Measurements from ENCODE around the gene AMBRA1. TPM values are rescaled to one million over a fixed set of nuclear protein-coding genes. Genes with fewer than 3 reads are reported as not detected.
"Not testable (repeated sequence)": the region's sequence is repeated elsewhere in the genome, so short reads cannot be mapped to it uniquely, and the experiment has no call there.

The AMBRA1 gene
- total RNA-seq, 1 experiment from 2014 or later, result 17.7 TPM

GRCh38 chr11:46383974-46384701, 209.7 kb downstream of the AMBRA1 start:
- no peaks in the 10 kb centered on the region for H3K9me3 ChIP-seq
- no peak for DNase-seq
- H3K27me3 ChIP-seq, result peaks cover 6% of the 10 kb centered on the region
- no peak overlapping the region for H3K4me3 ChIP-seq
- H3K36me3 ChIP-seq, result no peaks in the 10 kb centered on the region

GRCh38 chr11:46383404-46383758, 210.4 kb downstream of the AMBRA1 start:
- H3K4me3 ChIP-seq, result no peak overlapping the region
- no peaks in the 10 kb centered on the region for H3K9me3 ChIP-seq
- no peaks in the 10 kb centered on the region; the same call in 1 of the 2 replicates for H3K27me3 ChIP-seq
- H3K36me3 ChIP-seq, result no peaks in the 10 kb centered on the region
- DNase-seq, result no peak

GRCh38 chr11:46382646-46383403, 211.0 kb downstream of the AMBRA1 start:
- Histone ChIP-seq H3K27me3 (no peaks in the 10 kb centered on the region), H3K36me3 (no peaks in the 10 kb centered on the region), H3K9me3 (no peaks in the 10 kb centered on the region), H3K4me3 (no peak overlapping the region)
- DNase-seq, result peak; percentile 32

- no peak overlapping the region for H3K4me3 ChIP-seq
- H3K9me3 ChIP-seq, result no peaks in the 10 kb centered on the region
- no peaks in the 10 kb centered on the region for H3K36me3 ChIP-seq
- no peaks in the 10 kb centered on the region for H3K27me3 ChIP-seq
- no peak for DNase-seq
Measured at GRCh38 chr11:46381819-46382645, 211.8 kb downstream of the AMBRA1 start.

GRCh38 chr11:46381048-46381818, 212.6 kb downstream of the AMBRA1 start, which contains the start of gene MDK:
TSS of gene MDK (plus strand) at chr11:46381669. CDS start at chr11:46382058, 389 bp downstream.
- Histone ChIP-seq H3K9me3 (no peaks in the 10 kb centered on the region), H3K36me3 (no peaks in the 10 kb centered on the region; the same call in 1 of the 2 replicates), H3K4me3 (peak within 1 kb of the TSS; percentile 41), H3K27me3 (no peaks in the 10 kb centered on the region)
- DNase-seq, result no peak

GRCh38 chr11:46380340-46381047, 213.3 kb downstream of the AMBRA1 start:
- Histone ChIP-seq H3K27me3 (no peaks in the 10 kb centered on the region), H3K4me3 (peak overlapping the region; percentile 41), H3K9me3 (no peaks in the 10 kb centered on the region), H3K36me3 (no peaks in the 10 kb centered on the region; the same call in 1 of the 2 replicates)
- DNase-seq, result peak; percentile 65

- not testable (repeated sequence) for H3K9me3 ChIP-seq, H3K36me3 ChIP-seq, H3K4me3 ChIP-seq, H3K27me3 ChIP-seq, DNase-seq
Measured at GRCh38 chr11:46379482-46380293, 214.1 kb downstream of the AMBRA1 start.

GRCh38 chr11:46378811-46379481, 214.9 kb downstream of the AMBRA1 start:
- Histone ChIP-seq H3K9me3 (no peaks in the 10 kb centered on the region), H3K27me3 (no peaks in the 10 kb centered on the region), H3K36me3 (no peaks in the 10 kb centered on the region; the same call in 1 of the 2 replicates), H3K4me3 (no peak overlapping the region)
- DNase-seq, result no peak

GRCh38 chr11:46378296-46378695, 215.5 kb downstream of the AMBRA1 start:
- Histone ChIP-seq H3K9me3 (no peaks in the 10 kb centered on the region), H3K36me3 (no peaks in the 10 kb centered on the region; the same call in 1 of the 2 replicates), H3K27me3 (no peaks in the 10 kb centered on the region), H3K4me3 (no peak overlapping the region)
- DNase-seq, result no peak

GRCh38 chr11:46377831-46378230, 216.0 kb downstream of the AMBRA1 start:
- Histone ChIP-seq H3K36me3 (no peaks in the 10 kb centered on the region; the same call in 1 of the 2 replicates), H3K4me3 (no peak overlapping the region), H3K27me3 (no peaks in the 10 kb centered on the region), H3K9me3 (no peaks in the 10 kb centered on the region)
- no peak for DNase-seq

- Histone ChIP-seq H3K9me3 (no peaks in the 10 kb centered on the region), H3K27me3 (no peaks in the 10 kb centered on the region), H3K4me3 (no peak overlapping the region), H3K36me3 (no peaks in the 10 kb centered on the region; the same call in 1 of the 2 replicates)
- DNase-seq, result no peak
Measured at GRCh38 chr11:46377290-46377689, 216.5 kb downstream of the AMBRA1 start.

GRCh38 chr11:46376258-46377050, 217.4 kb downstream of the AMBRA1 start:
- Histone ChIP-seq H3K9me3 (no peaks in the 10 kb centered on the region), H3K36me3 (no peaks in the 10 kb centered on the region; the same call in 1 of the 2 replicates), H3K27me3 (no peaks in the 10 kb centered on the region), H3K4me3 (no peak overlapping the region)
- DNase-seq, result no peak

GRCh38 chr11:46375392-46376101, 218.3 kb downstream of the AMBRA1 start:
- Histone ChIP-seq H3K27me3 (no peaks in the 10 kb centered on the region), H3K36me3 (no peaks in the 10 kb centered on the region; the same call in 1 of the 2 replicates), H3K4me3 (no peak overlapping the region), H3K9me3 (no peaks in the 10 kb centered on the region)
- no peak for DNase-seq

Measured in MG63 (cell line).